Chondrocyte (in vitro differentiated cells): ENCODE results near the gene PGLYRP2. TPM values are rescaled to one million over a fixed set of nuclear protein-coding genes. Genes with fewer than 3 reads are reported as not detected.

Experiments
- DNase-seq: peaks from one replicate; pipeline ENCODE4 v3.0.0; 2021; ENCODE audit warnings: mixed read lengths, low spot score
- H3K27ac Mint-ChIP-seq: one replicate; pipeline ENCODE4 v1.8.0; 2021; ENCODE audit warnings: mild to moderate bottlenecking, moderate library complexity, mixed read lengths; ENCODE audit not compliant: unreplicated experiment
- H3K27me3 Mint-ChIP-seq: 2 replicates; pipeline ENCODE4 v1.8.0; 2021; ENCODE audit warnings: low read depth, mixed read lengths
- H3K36me3 Mint-ChIP-seq: 2 replicates; pipeline ENCODE4 v1.8.0; 2021; ENCODE audit warnings: low read depth, mixed read lengths
- H3K4me1 Mint-ChIP-seq: 2 replicates; pipeline ENCODE4 v1.8.0; 2021; ENCODE audit warnings: low read depth, mild to moderate bottlenecking, mixed read lengths
- H3K4me3 Mint-ChIP-seq: one replicate; pipeline ENCODE4 v1.8.0; 2021; ENCODE audit warnings: mild to moderate bottlenecking, moderate library complexity, mixed read lengths; ENCODE audit not compliant: unreplicated experiment
- H3K9me3 Mint-ChIP-seq: 2 replicates; pipeline ENCODE4 v1.8.0; 2021; ENCODE audit warnings: low read depth, mixed read lengths
- CTCF ChIP-seq: fragments of 200-600 bp; sonication (generic); IDR thresholded peaks from 2 replicates; pipeline ENCODE4 v1.5.0; 2021; ENCODE audit warnings: antibody characterized with exemption, mild to moderate bottlenecking, moderate library complexity
- total RNA-seq: library from RNA; stranded (reverse); gene quantifications from 3 replicates; pipeline ENCODE4 v1.2.1, GENCODE V29; 2021

Gene PGLYRP2
- total RNA-seq, 1 donor from 2014 or later: not detected

GRCh38 chr19:15469513-15470297 lies 9.6 kb downstream of the PGLYRP2 start:
- peaks cover 5% of the 10 kb centered on the region for H3K9me3 Mint-ChIP-seq
- no peak for TF ChIP-seq CTCF
- no peaks in the 10 kb centered on the region for H3K36me3 Mint-ChIP-seq
- peak; percentile 70 for DNase-seq
- peaks cover 9% of the 10 kb centered on the region for H3K4me1 Mint-ChIP-seq
- H3K4me3 Mint-ChIP-seq: peak overlapping the region; percentile 16
- H3K27me3 Mint-ChIP-seq: peaks cover 23% of the 10 kb centered on the region
- H3K27ac Mint-ChIP-seq: no peak overlapping the region

- no peaks in the 10 kb centered on the region for H3K36me3 Mint-ChIP-seq
- peaks cover 5% of the 10 kb centered on the region for H3K9me3 Mint-ChIP-seq
- peak; percentile 76 for DNase-seq
- no peak overlapping the region for H3K27ac Mint-ChIP-seq
- peaks cover 9% of the 10 kb centered on the region for H3K4me1 Mint-ChIP-seq
- peaks cover 25% of the 10 kb centered on the region for H3K27me3 Mint-ChIP-seq
- TF ChIP-seq CTCF: no peak
- peak overlapping the region; percentile 16 for H3K4me3 Mint-ChIP-seq
Observed at GRCh38 chr19:15468675-15469512, 10.4 kb downstream of the PGLYRP2 start.

GRCh38 chr19:15467734-15468214 lies 11.5 kb downstream of the PGLYRP2 start:
- Mint-ChIP-seq H3K4me3 (no peak overlapping the region), H3K4me1 (peaks cover 9% of the 10 kb centered on the region), H3K9me3 (peaks cover 2% of the 10 kb centered on the region), H3K27me3 (peaks cover 25% of the 10 kb centered on the region), H3K27ac (peak overlapping the region; percentile 36), H3K36me3 (no peaks in the 10 kb centered on the region)
- TF ChIP-seq CTCF: no peak
- no peak for DNase-seq

GRCh38 chr19:15466851-15467733 lies 12.2 kb downstream of the PGLYRP2 start:
- no peaks in the 10 kb centered on the region for H3K36me3 Mint-ChIP-seq
- peaks cover 9% of the 10 kb centered on the region for H3K4me1 Mint-ChIP-seq
- no peak overlapping the region for H3K4me3 Mint-ChIP-seq
- peak; percentile 12 for DNase-seq
- H3K27me3 Mint-ChIP-seq: peaks cover 25% of the 10 kb centered on the region
- TF ChIP-seq CTCF: no peak
- H3K27ac Mint-ChIP-seq: no peak overlapping the region
- no peaks in the 10 kb centered on the region for H3K9me3 Mint-ChIP-seq
